NCI-H187 treated with DMSO at 0.1 percent for 48 hours (cell line): Measurements from ENCODE around the gene DOK1.

Experiments
- DNase-seq: peaks from one replicate; lab custom pipeline; 2025; lab: John Stamatoyannopoulos, UW

The DOK1 gene

GRCh38 chr2:74553892-74554819 lies at the start of gene DOK1, which contains the start of gene LOXL3:
Gene DOK1, plus strand, starts transcription at chr2:74554720. Its CDS starts 35 bp downstream, at chr2:74554755.
Gene LOXL3, minus strand, starts transcription at chr2:74553942. Its CDS starts 1,308 bp downstream, at chr2:74552634.
- DNase-seq = no peak

- no peak for DNase-seq
These were observed 48.9 kb upstream of the DOK1 start for GRCh38 chr2:74505448-74506246.

- DNase-seq = peak; percentile 80
These were observed 47.2 kb upstream of the DOK1 start, which contains the start of gene PCGF1 for GRCh38 chr2:74507145-74507925. Gene PCGF1, minus strand, starts transcription at chr2:74507695. Its CDS starts 27 bp downstream, at chr2:74507668.

GRCh38 chr2:74507926-74508520 lies 46.5 kb upstream of the DOK1 start:
- DNase-seq = no peak

- DNase-seq = no peak
These were observed 44.2 kb upstream of the DOK1 start for GRCh38 chr2:74510272-74510671.

GRCh38 chr2:74511104-74511989 lies 43.2 kb upstream of the DOK1 start:
- no peak for DNase-seq

- no peak for DNase-seq
These were observed 41.5 kb upstream of the DOK1 start for GRCh38 chr2:74512744-74513604.

- DNase-seq = no peak
These were observed 40.7 kb upstream of the DOK1 start for GRCh38 chr2:74513605-74514367.

- no peak for DNase-seq
These were observed 39.9 kb upstream of the DOK1 start, which contains the start of gene TLX2 for GRCh38 chr2:74514368-74515270. Gene TLX2, plus strand, starts transcription at chr2:74514450. Its CDS starts 357 bp downstream, at chr2:74514807.

GRCh38 chr2:74515271-74515980 lies 39.1 kb upstream of the DOK1 start:
- no peak for DNase-seq

GRCh38 chr2:74515981-74516633 lies 38.4 kb upstream of the DOK1 start:
- DNase-seq = no peak

GRCh38 chr2:74516650-74517049 lies 37.9 kb upstream of the DOK1 start:
- DNase-seq = no peak

- no peak for DNase-seq
These were observed 32.0 kb upstream of the DOK1 start for GRCh38 chr2:74522516-74522915.

GRCh38 chr2:74524005-74524404 lies 30.5 kb upstream of the DOK1 start:
- DNase-seq = no peak

- no peak for DNase-seq
These were observed 29.4 kb upstream of the DOK1 start for GRCh38 chr2:74524955-74525716.
